Stimulated activated naive CD8-positive, alpha-beta T cell treated with anti-CD3 and anti-CD28 coated beads, Interleukin-15, Interleukin-2, amounts not matched to agents 100 ng/mL and 50 ng/mL, for 24 hours (primary cell): ENCODE measurements around the gene GMEB2.
"Not testable (repeated sequence)": the region's sequence is repeated elsewhere in the genome, so short reads cannot be mapped to it uniquely, and the experiment has no call there.

Experiments used
- H3K27ac Mint-ChIP-seq: one replicate; pipeline ENCODE4 v1.8.0; 2021; ENCODE audit warnings: mild to moderate bottlenecking, mixed read lengths
- H3K27me3 Mint-ChIP-seq: one replicate; pipeline ENCODE4 v1.8.0; 2021; ENCODE audit warnings: mixed read lengths
- H3K36me3 Mint-ChIP-seq: one replicate; pipeline ENCODE4 v1.8.0; 2021; ENCODE audit warnings: low read depth, mixed read lengths
- H3K4me1 Mint-ChIP-seq: one replicate; pipeline ENCODE4 v1.8.0; 2021; ENCODE audit warnings: low read depth, mixed read lengths
- H3K4me3 Mint-ChIP-seq: one replicate; pipeline ENCODE4 v1.8.0; 2021; ENCODE audit warnings: mild to moderate bottlenecking, mixed read lengths
- H3K9me3 Mint-ChIP-seq: one replicate; pipeline ENCODE4 v1.8.0; 2021; ENCODE audit warnings: mixed read lengths

The GMEB2 gene

DNA sequence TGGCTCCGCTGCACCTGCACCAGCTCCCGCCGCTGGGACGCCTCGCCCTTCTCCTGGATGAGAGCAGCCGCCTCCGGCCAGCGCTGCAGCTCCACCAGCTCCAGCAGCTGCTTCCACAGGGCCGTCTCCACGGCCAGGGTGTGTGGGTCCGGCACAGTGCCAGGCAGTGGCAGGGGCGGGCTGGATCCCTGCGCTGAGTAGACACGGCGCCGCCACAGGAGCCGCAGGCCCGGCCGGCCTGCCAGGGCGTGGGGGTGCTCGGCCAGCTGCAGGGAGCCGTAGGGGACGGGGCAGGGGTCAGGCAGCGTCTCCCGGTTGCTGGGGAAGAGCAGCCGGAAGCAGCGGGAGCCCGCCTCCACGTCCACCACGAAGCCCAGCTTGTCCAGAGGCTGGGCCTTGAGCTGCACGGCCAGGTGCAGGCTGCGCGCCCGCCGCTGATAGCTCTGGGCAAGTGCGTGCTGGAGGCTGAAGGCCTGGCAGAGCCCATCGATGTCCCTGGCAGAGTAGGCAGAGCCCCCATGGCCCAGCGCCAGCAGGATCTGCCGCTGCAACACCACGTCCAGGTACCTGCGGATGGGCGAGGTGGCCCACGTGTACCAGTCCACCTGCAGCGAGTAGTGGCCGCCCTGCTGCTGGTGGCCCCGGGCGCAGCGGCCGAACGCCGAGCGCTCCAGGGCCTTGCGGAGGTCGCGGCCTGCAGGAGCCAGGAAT is 63.5 kb downstream of the GMEB2 start:
- Mint-ChIP-seq H3K9me3 (no peaks in the 10 kb centered on the region), H3K36me3 (peaks cover 4% of the 10 kb centered on the region), H3K27ac (no peak overlapping the region), H3K4me1 (peaks cover 15% of the 10 kb centered on the region), H3K27me3 (no peaks in the 10 kb centered on the region), H3K4me3 (no peak overlapping the region)

- Mint-ChIP-seq H3K27me3 (no peaks in the 10 kb centered on the region), H3K4me1 (peaks cover 8% of the 10 kb centered on the region), H3K9me3 (no peaks in the 10 kb centered on the region), H3K27ac (no peak overlapping the region), H3K4me3 (no peak overlapping the region), H3K36me3 (peaks cover 4% of the 10 kb centered on the region)
Observed at GRCh38 chr20:63562461-63563224, 64.3 kb downstream of the GMEB2 start.

- H3K9me3 Mint-ChIP-seq, result no peaks in the 10 kb centered on the region
- peaks cover 4% of the 10 kb centered on the region for H3K36me3 Mint-ChIP-seq
- H3K4me3 Mint-ChIP-seq, result no peak overlapping the region
Observed at GRCh38 chr20:63561624-63562396, 65.1 kb downstream of the GMEB2 start.

GRCh38 chr20:63560856-63561609 is 65.9 kb downstream of the GMEB2 start:
- Mint-ChIP-seq H3K36me3 (peaks cover 4% of the 10 kb centered on the region), H3K4me1 (no peaks in the 10 kb centered on the region), H3K27me3 (no peaks in the 10 kb centered on the region), H3K27ac (no peak overlapping the region), H3K9me3 (no peaks in the 10 kb centered on the region), H3K4me3 (no peak overlapping the region)

More at GRCh38 chr20:63561624-63562396, 65.1 kb downstream of the GMEB2 start:
- Mint-ChIP-seq H3K27ac (no peak overlapping the region), H3K4me1 (no peaks in the 10 kb centered on the region), H3K27me3 (no peaks in the 10 kb centered on the region)

DNA sequence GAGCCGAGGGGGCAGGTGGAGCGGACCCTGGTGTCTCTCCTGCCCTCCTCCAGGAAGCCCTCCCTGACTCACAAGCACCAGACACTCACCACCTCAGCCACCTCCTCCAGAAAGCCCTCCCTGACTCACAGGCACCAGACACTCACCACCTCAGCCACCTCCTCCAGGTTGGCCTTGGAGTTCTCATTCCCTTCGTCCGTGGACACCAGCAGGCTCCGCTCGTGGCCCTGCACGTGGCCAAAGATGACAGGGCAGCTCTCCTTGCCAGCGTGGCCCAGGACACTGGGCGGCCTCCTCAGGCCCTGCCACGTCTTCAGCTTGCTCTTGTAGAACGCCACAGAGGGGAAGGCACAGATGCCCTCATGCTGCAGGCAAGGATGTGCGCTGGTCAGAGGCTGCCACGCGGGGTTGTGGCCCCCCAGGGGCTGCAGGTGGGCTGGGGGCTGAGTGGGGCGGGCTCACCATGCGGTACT is 66.5 kb downstream of the GMEB2 start:
- peaks cover 4% of the 10 kb centered on the region for H3K36me3 Mint-ChIP-seq
- H3K9me3 Mint-ChIP-seq, result no peaks in the 10 kb centered on the region
- no peaks in the 10 kb centered on the region for H3K4me1 Mint-ChIP-seq
- H3K4me3 Mint-ChIP-seq, result no peak overlapping the region
- no peak overlapping the region for H3K27ac Mint-ChIP-seq
- H3K27me3 Mint-ChIP-seq, result no peaks in the 10 kb centered on the region

- H3K4me1 Mint-ChIP-seq, H3K4me3 Mint-ChIP-seq, H3K9me3 Mint-ChIP-seq, H3K36me3 Mint-ChIP-seq, H3K27ac Mint-ChIP-seq, H3K27me3 Mint-ChIP-seq: not testable (repeated sequence)
Observed at GRCh38 chr20:63559485-63560332, 67.2 kb downstream of the GMEB2 start.

- Mint-ChIP-seq H3K4me3 (no peak overlapping the region), H3K27me3 (no peaks in the 10 kb centered on the region), H3K36me3 (peaks cover 4% of the 10 kb centered on the region), H3K9me3 (no peaks in the 10 kb centered on the region), H3K4me1 (no peaks in the 10 kb centered on the region), H3K27ac (no peak overlapping the region)
Observed at GRCh38 chr20:63558804-63559484, 68.0 kb downstream of the GMEB2 start.

- Mint-ChIP-seq H3K4me1 (peaks cover 8% of the 10 kb centered on the region), H3K27me3 (no peaks in the 10 kb centered on the region), H3K4me3 (no peak overlapping the region), H3K27ac (no peak overlapping the region), H3K36me3 (peaks cover 4% of the 10 kb centered on the region), H3K9me3 (no peaks in the 10 kb centered on the region)
Observed at GRCh38 chr20:63557481-63557891, 69.4 kb downstream of the GMEB2 start.

- H3K9me3 Mint-ChIP-seq, result no peaks in the 10 kb centered on the region
- no peak overlapping the region for H3K4me3 Mint-ChIP-seq
- H3K4me1 Mint-ChIP-seq, result peaks cover 12% of the 10 kb centered on the region
- peaks cover 4% of the 10 kb centered on the region for H3K36me3 Mint-ChIP-seq
- H3K27ac Mint-ChIP-seq, result no peak overlapping the region
- no peaks in the 10 kb centered on the region for H3K27me3 Mint-ChIP-seq
Observed at GRCh38 chr20:63556873-63557478, 69.9 kb downstream of the GMEB2 start.

DNA sequence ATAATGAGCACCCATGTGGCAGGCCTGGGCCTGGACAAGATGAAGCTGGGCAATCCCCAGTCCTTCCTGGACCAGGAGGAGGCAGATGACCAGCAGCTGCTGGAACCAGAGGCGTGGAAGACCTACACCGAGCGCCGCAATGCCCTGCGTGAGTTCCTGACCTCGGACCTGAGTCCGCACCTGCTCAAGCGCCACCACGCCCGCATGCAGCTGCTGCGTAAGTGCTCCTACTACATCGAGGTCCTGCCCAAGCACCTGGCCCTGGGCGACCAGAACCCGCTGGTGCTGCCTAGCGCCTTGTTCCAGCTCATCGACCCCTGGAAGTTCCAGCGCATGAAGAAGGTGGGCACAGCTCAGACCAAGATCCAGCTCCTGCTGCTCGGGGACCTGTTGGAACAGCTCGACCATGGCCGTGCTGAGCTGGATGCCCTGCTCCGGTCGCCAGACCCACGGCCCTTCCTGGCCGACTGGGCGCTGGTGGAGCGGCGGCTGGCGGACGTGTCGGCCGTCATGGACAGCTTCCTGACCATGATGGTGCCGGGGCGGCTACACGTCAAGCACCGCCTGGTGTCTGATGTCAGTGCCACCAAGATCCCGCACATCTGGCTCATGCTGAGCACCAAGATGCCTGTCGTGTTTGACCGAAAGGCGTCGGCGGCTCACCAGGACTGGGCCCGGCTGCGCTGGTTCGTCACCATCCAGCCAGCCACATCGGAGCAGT is 71.1 kb downstream of the GMEB2 start:
- peaks cover 4% of the 10 kb centered on the region for H3K36me3 Mint-ChIP-seq
- peaks cover 3% of the 10 kb centered on the region for H3K27me3 Mint-ChIP-seq
- H3K4me1 Mint-ChIP-seq, result peaks cover 12% of the 10 kb centered on the region
- H3K27ac Mint-ChIP-seq, result no peak overlapping the region
- no peak overlapping the region for H3K4me3 Mint-ChIP-seq
- no peaks in the 10 kb centered on the region for H3K9me3 Mint-ChIP-seq

GRCh38 chr20:63554361-63555278 is 72.3 kb downstream of the GMEB2 start:
- no peaks in the 10 kb centered on the region for H3K9me3 Mint-ChIP-seq
- no peaks in the 10 kb centered on the region for H3K36me3 Mint-ChIP-seq
- H3K27me3 Mint-ChIP-seq, result peaks cover 3% of the 10 kb centered on the region
- H3K4me3 Mint-ChIP-seq, result no peak overlapping the region
- H3K27ac Mint-ChIP-seq, result no peak overlapping the region
- peaks cover 12% of the 10 kb centered on the region for H3K4me1 Mint-ChIP-seq

DNA sequence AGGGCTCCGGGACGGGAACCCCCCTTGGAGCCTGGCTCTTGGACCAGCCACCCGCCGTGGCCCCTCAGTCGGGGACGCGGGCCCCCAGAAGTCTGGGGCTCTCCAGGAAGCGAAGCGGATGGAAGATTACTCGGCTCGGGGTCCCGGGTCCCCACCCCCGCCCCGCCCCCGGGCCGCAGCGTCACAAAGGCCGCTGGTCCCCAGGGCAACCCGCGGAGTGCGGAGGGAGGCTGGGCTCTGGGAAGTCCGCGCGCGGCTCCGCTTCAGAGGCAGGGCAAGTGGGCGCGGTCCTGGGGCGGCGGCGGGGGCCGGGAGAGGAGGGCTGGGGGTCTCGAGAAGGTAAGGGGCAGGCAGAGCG is 73.0 kb downstream of the GMEB2 start, which contains the start of gene FNDC11:
FNDC11 (plus strand) TSS at position 227 of the 358 bp plus-strand sequence. CDS start 1,505 bp downstream, outside the sequence.
- peaks cover 12% of the 10 kb centered on the region for H3K4me1 Mint-ChIP-seq
- peaks cover 3% of the 10 kb centered on the region for H3K27me3 Mint-ChIP-seq
- H3K27ac Mint-ChIP-seq, result peak within 1 kb of the TSS; percentile 40
- H3K9me3 Mint-ChIP-seq, result no peaks in the 10 kb centered on the region
- H3K4me3 Mint-ChIP-seq, result peak within 1 kb of the TSS; percentile 43
- no peaks in the 10 kb centered on the region for H3K36me3 Mint-ChIP-seq
